HCT116 (cell line): ENCODE results near the gene IKZF3. TPM values are rescaled to one million over a fixed set of nuclear protein-coding genes. Genes with fewer than 3 reads are reported as not detected.

ENCODE experiments used
- ATAC-seq: fragments of 200-7000 bp; cut with Tn5 transposase; 2 replicates; pipeline ENCODE4 v1.9.1; 2020; ENCODE audit warnings: mild to moderate bottlenecking, moderate library complexity
- BruUV-seq: library from RNA; stranded (reverse); fragments of 400-500 nt; replicated peaks from 2 replicates; lab custom pipeline; 2021; lab: Mats Ljungman, UMichigan
- CTCF ChIA-PET: fragments of 300-600 bp; sonication (Branson Sonifier 250); formaldehyde crosslinking; loops from one replicate; lab custom pipeline; 2021; ENCODE audit warnings: antibody characterized with exemption; lab: Charles Lee
- POLR2A ChIA-PET: fragments of 300-600, 350-600 bp; sonication (Branson Sonifier 250); formaldehyde crosslinking; loops from one replicate; lab custom pipeline; 2021; ENCODE audit warnings: antibody characterized with exemption; lab: Charles Lee
- RAD21 ChIA-PET, 2 experiments: fragments of 300-600 bp; sonication (Branson Sonifier 250); formaldehyde crosslinking; loops; one replicate each; lab custom pipeline; 2023; ENCODE audit warnings: low total read pairs in 2 of 2; ENCODE audit not compliant: uncharacterized antibody in 2 of 2, unreplicated experiment in 2 of 2, low non-redundant PET in 1 of 2; lab: Charles Lee
- DNase-seq: peaks from one replicate; pipeline ENCODE4 v3.0.0-alpha.2; 2010; ENCODE audit warnings: low read depth, low spot score
- H2AFZ ChIP-seq: fragments of 200-600 bp; shearing (Covaris generic), sonication (generic); 2 replicates; pipeline ENCODE4 v1.6.1; 2017; ENCODE audit warnings: low read depth, mixed run types, mixed read lengths, antibody characterized with exemption, low read length; ENCODE audit not compliant: poor library complexity, severe bottlenecking
- H3K27ac ChIP-seq: 2 replicates; pipeline ENCODE4 v1.5.1; 2012; ENCODE audit warnings: low read depth, low read length
- H3K27me3 ChIP-seq: fragments of 200-600 bp; sonication (generic); 2 replicates; pipeline ENCODE4 v1.6.1; 2016; ENCODE audit warnings: mixed run types, low read length, mixed read lengths; ENCODE audit not compliant: insufficient read depth
- H3K36me3 ChIP-seq, 2 experiments: fragments of 200-500 bp in 1 of 2; fragments of 200-600 bp in 1 of 2; sonication (Bioruptor generic) in 1 of 2; sonication (generic) in 1 of 2; 2 replicates each; pipeline versions ENCODE4 v1.5.1 to v1.6.1; 2014 to 2016; ENCODE audit warnings: low read length in 2 of 2, inconsistent platforms in 1 of 2, mixed read lengths in 1 of 2, mixed run types in 1 of 2; ENCODE audit not compliant: insufficient read depth in 2 of 2, control insufficient read depth in 1 of 2
- H3K4me1 ChIP-seq, 2 experiments: fragments of 200-600 bp in 1 of 2; sonication (generic) in 1 of 2; 2 replicates each; pipeline versions ENCODE4 v1.5.1 to v1.6.1; 2012 to 2017; ENCODE audit warnings: low read length in 2 of 2, inconsistent platforms in 1 of 2, mild to moderate bottlenecking in 1 of 2, mixed read lengths in 1 of 2, mixed run types in 1 of 2, moderate library complexity in 1 of 2; ENCODE audit not compliant: insufficient read depth in 2 of 2, control insufficient read depth in 1 of 2
- H3K4me2 ChIP-seq: fragments of 200-600 bp; sonication (generic); 2 replicates; pipeline ENCODE4 v1.6.1; 2017; ENCODE audit warnings: mixed run types, low read length, mixed read lengths
- H3K4me3 ChIP-seq, 2 experiments: fragments of 200-600 bp in 1 of 2; sonication (generic) in 1 of 2; replicated peaks in 1 of 2; 2 replicates each; pipeline ENCODE4 v1.5.1; 2011 to 2016; ENCODE audit warnings: low read length in 2 of 2, control low read depth in 1 of 2, low read depth in 1 of 2, mild to moderate bottlenecking in 1 of 2, mixed read lengths in 1 of 2, mixed run types in 1 of 2
- H3K79me2 ChIP-seq: fragments of 200-600 bp; sonication (generic); 2 replicates; pipeline ENCODE4 v1.6.1; 2017; ENCODE audit warnings: mild to moderate bottlenecking, mixed run types, low read length, moderate library complexity, mixed read lengths; ENCODE audit not compliant: insufficient read depth
- H3K9ac ChIP-seq: fragments of 200-600 bp; sonication (generic); 2 replicates; pipeline ENCODE4 v1.6.1; 2016; ENCODE audit warnings: low read length, mixed read lengths
- H3K9me2 ChIP-seq: fragments of 200-600 bp; sonication (generic), shearing (Covaris generic); 2 replicates; pipeline ENCODE4 v1.6.1; 2017; ENCODE audit warnings: mixed run types, mild to moderate bottlenecking, moderate library complexity; ENCODE audit not compliant: insufficient read depth
- H3K9me3 ChIP-seq, 2 experiments: fragments of 200-500 bp in 1 of 2; fragments of 200-600 bp in 1 of 2; sonication (Bioruptor generic) in 1 of 2; sonication (generic) in 1 of 2; 2 replicates each; pipeline ENCODE4 v1.6.1; 2014 to 2017; ENCODE audit warnings: low read length in 2 of 2, mixed read lengths in 2 of 2, inconsistent platforms in 1 of 2, low read depth in 1 of 2, mild to moderate bottlenecking in 1 of 2, mixed run types in 1 of 2, moderate library complexity in 1 of 2; ENCODE audit not compliant: control insufficient read depth in 1 of 2, insufficient read depth in 1 of 2
- H4K20me1 ChIP-seq: fragments of 200-600 bp; sonication (generic), shearing (Covaris generic); 2 replicates; pipeline ENCODE4 v1.6.1; 2017; ENCODE audit warnings: mixed run types, mild to moderate bottlenecking, moderate library complexity; ENCODE audit not compliant: insufficient read depth
- CBX3 ChIP-seq: IDR thresholded peaks from 2 replicates; pipeline ENCODE4 v1.6.1; 2012; ENCODE audit warnings: low read depth
- CEBPB ChIP-seq: IDR thresholded peaks from 2 replicates; pipeline ENCODE4 v1.6.1; 2012; ENCODE audit warnings: low read depth
- CTCF ChIP-seq, 3 experiments: fragments of 200-600 bp in 1 of 3; sonication (generic) in 1 of 3; IDR thresholded peaks in 2 of 3; conservative IDR thresholded peaks in 1 of 3; 2 replicates each; pipeline ENCODE4 v1.5.1; 2012 to 2017; ENCODE audit warnings: low read depth in 2 of 3, low read length in 2 of 3, antibody characterized with exemption in 1 of 3, borderline replicate concordance in 1 of 3, control low read depth in 1 of 3, mild to moderate bottlenecking in 1 of 3, mixed read lengths in 1 of 3, mixed run types in 1 of 3, moderate library complexity in 1 of 3; ENCODE audit not compliant: insufficient read depth in 1 of 3
- EGR1 ChIP-seq: IDR thresholded peaks from 2 replicates; pipeline ENCODE4 v1.6.1; 2012; ENCODE audit warnings: low read depth
- EZH2 ChIP-seq: fragments of 200-600 bp; sonication (generic); IDR thresholded peaks from 2 replicates; pipeline ENCODE4 v1.6.1; 2017; ENCODE audit warnings: antibody characterized with exemption, mixed run types
- JUND ChIP-seq: IDR thresholded peaks from 2 replicates; pipeline ENCODE4 v1.6.1; 2012
- MAX ChIP-seq: IDR thresholded peaks from 2 replicates; pipeline ENCODE4 v1.6.1; 2012
- REST ChIP-seq: IDR thresholded peaks from 2 replicates; pipeline ENCODE4 v1.6.1; 2012; ENCODE audit warnings: low read depth
- SRF ChIP-seq: IDR thresholded peaks from 2 replicates; pipeline ENCODE4 v1.6.1; 2012; ENCODE audit warnings: low read depth
- ZFX ChIP-seq: fragments of 450-650 bp; IDR thresholded peaks from 2 replicates; pipeline ENCODE4 v1.6.1; 2017
- intact Hi-C: fragments of 100-400 bp; cut with micrococcal nuclease; formaldehyde crosslinking; loops from 2 replicates; pipeline ENCODE4 v1.10.0; 2022
- total RNA-seq: library from RNA; stranded (reverse); gene quantifications from one replicate; pipeline ENCODE4 v1.2.1, GENCODE V29; 2021; ENCODE audit not compliant: unreplicated experiment

The IKZF3 gene
- total RNA-seq, 1 experiment from 2014 or later, result 0.30 TPM

- Histone ChIP-seq H3K4me2 (no peak overlapping the region), H3K27ac (no peak overlapping the region), H2AFZ (no peak overlapping the region), H3K9ac (no peak overlapping the region), H3K79me2 (peaks cover 12% of the 10 kb centered on the region; the same call in 1 of the 2 replicates)
- intact Hi-C loops, result no loop called here
- TF ChIP-seq EGR1, result no peak
- no peak for TF ChIP-seq CEBPB
- no peak for TF ChIP-seq SRF
- TF ChIP-seq CBX3, result no peak
- TF ChIP-seq MAX, result no peak
- TF ChIP-seq EZH2, result no peak
- TF ChIP-seq ZFX, result no peak
- TF ChIP-seq JUND, result no peak
- TF ChIP-seq REST, result no peak
- TF ChIP-seq CTCF (IDR thresholded peaks at IDR 0.05 in 2 of 3, conservative IDR thresholded peaks at IDR 0.05 in 1 of 3; ENCODE audit: borderline replicate concordance in 1 of 3, insufficient read depth in 1 of 3, low read depth in 2 of 3, low read length in 2 of 3), result no peak
- TF ChIP-seq, all 23 proteins: peak for 0
- no TSS peak for BruUV-seq
- RAD21 ChIA-PET, result no interaction called here
- DNase-seq (no peak), ATAC-seq (no peak)
- POLR2A ChIA-PET, result interaction anchor here (1.3 kb wide), 1 partner anchor 8 kb away, joined by 3 read pairs; no protein-coding TSS in a partner anchor
- no peaks in the 10 kb centered on the region for H3K9me3 ChIP-seq
- H3K4me1 ChIP-seq, result peaks cover 20 to 22% of the 10 kb centered on the region in 2 experiments
- H4K20me1 ChIP-seq, result no peaks in the 10 kb centered on the region
- CTCF ChIA-PET, result no interaction called here
- peaks cover 11 to 13% of the 10 kb centered on the region in 2 experiments; a peak in 2 of 4 replicates for H3K36me3 ChIP-seq
- no peaks in the 10 kb centered on the region for H3K27me3 ChIP-seq
- no peak overlapping the region for H3K4me3 ChIP-seq
- no peaks in the 10 kb centered on the region for H3K9me2 ChIP-seq
These were observed 119.3 kb downstream of the IKZF3 start for GRCh38 chr17:39744836-39745215.
